Measurements from ENCODE around the gene FBN2.

FBN2 gene

DNA sequence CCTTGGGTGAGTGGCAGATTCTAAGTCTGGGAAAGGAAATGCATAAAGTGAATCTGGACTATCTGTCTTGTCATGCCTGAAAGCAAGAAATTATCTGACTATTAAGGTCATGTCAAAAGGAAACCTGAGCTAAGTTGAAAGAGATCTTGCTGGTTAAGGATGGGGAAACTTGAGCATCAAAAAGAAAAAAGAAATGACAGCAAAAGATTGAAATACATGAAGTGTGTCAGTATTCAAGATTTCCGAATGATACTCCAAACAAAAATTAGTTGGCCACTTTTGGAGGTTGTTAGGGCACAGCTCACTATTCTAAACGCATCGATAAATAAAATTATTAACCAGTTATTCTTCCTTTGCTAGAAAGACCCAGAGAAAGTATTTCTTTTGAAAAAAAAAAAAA lies 3.3 kb upstream of the FBN2 start:
- no peak overlapping the region for H3K27ac Mint-ChIP-seq
- H3K36me3 Mint-ChIP-seq (ENCODE audit: low read depth), result no peaks in the 10 kb centered on the region
- peaks cover 6% of the 10 kb centered on the region for H3K9me3 Mint-ChIP-seq
- DNase-seq, result no peak
- no peaks in the 10 kb centered on the region for H3K4me1 Mint-ChIP-seq (ENCODE audit: low read depth)
- H3K27me3 Mint-ChIP-seq, result peaks cover 37% of the 10 kb centered on the region
- H3K4me3 Mint-ChIP-seq, result no peak overlapping the region

GRCh38 chr5:128539038-128539429 lies 989 bp upstream of the FBN2 start:
- H3K27ac Mint-ChIP-seq, result no peak overlapping the region
- DNase-seq, result no peak
- peaks cover 2% of the 10 kb centered on the region for H3K9me3 Mint-ChIP-seq
- H3K36me3 Mint-ChIP-seq (ENCODE audit: low read depth), result no peaks in the 10 kb centered on the region
- peaks cover 47% of the 10 kb centered on the region for H3K27me3 Mint-ChIP-seq
- H3K4me1 Mint-ChIP-seq (ENCODE audit: low read depth), result no peaks in the 10 kb centered on the region
- H3K4me3 Mint-ChIP-seq, result no peak overlapping the region

DNA sequence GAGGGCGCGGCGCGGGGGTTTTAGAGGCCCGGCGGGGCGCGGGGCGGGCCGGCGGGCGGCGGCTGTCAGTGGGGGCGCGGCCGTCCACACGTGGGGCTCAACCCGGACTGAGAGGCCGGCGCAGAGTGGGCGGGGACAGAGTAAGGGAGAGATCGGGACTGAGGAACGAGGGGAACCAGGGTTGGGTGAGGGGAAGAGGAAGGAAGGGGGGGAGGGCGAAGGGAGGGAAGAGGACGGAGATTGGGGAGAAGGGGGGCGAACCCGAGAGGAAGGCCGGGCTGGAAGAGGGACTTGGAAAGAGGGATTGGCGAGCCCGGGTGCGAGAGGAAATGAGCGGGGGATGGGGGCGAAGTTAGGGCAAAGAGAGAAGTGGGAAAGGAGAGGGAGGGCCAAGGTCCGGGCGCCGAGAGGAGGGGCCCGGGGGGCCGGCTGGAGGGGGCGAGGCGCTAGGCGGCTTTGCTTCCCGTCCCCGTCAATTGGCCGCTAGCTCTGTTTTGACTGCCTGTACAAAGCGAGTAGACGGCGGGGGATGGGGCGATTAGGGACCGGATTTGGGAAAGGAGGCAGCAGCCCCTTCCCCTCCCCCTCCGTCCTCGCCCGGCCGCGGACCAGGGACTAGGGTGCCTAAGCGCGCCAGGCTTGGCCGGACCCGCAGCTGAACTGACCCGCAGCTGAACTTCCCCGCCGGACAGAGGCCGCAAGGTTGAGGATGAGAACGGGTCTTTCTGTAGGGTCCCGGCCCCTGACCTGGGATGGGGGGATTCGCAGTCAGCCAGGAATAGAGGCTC lies 399 bp upstream of the FBN2 start:
- no peaks in the 10 kb centered on the region for H3K4me1 Mint-ChIP-seq (ENCODE audit: low read depth)
- DNase-seq, result no peak
- no peak overlapping the region for H3K27ac Mint-ChIP-seq
- H3K27me3 Mint-ChIP-seq, result peaks cover 47% of the 10 kb centered on the region
- H3K9me3 Mint-ChIP-seq, result peaks cover 2% of the 10 kb centered on the region
- H3K4me3 Mint-ChIP-seq, result no peak overlapping the region
- no peaks in the 10 kb centered on the region for H3K36me3 Mint-ChIP-seq (ENCODE audit: low read depth)

- H3K27ac Mint-ChIP-seq, result no peak overlapping the region
- H3K27me3 Mint-ChIP-seq, result peaks cover 47% of the 10 kb centered on the region
- peaks cover 2% of the 10 kb centered on the region for H3K9me3 Mint-ChIP-seq
- H3K4me1 Mint-ChIP-seq (ENCODE audit: low read depth), result no peaks in the 10 kb centered on the region
- no peak for DNase-seq
- no peak overlapping the region for H3K4me3 Mint-ChIP-seq
- H3K36me3 Mint-ChIP-seq (ENCODE audit: low read depth), result no peaks in the 10 kb centered on the region
These were observed 635 bp downstream of the FBN2 start for GRCh38 chr5:128537221-128537999.

- no peaks in the 10 kb centered on the region for H3K4me1 Mint-ChIP-seq (ENCODE audit: low read depth)
- no peak for DNase-seq
- no peak overlapping the region for H3K27ac Mint-ChIP-seq
- H3K9me3 Mint-ChIP-seq, result peaks cover 2% of the 10 kb centered on the region
- peaks cover 47% of the 10 kb centered on the region for H3K27me3 Mint-ChIP-seq
- no peak overlapping the region for H3K4me3 Mint-ChIP-seq
- no peaks in the 10 kb centered on the region for H3K36me3 Mint-ChIP-seq (ENCODE audit: low read depth)
These were observed 1.5 kb downstream of the FBN2 start for GRCh38 chr5:128536254-128537220.

DNA sequence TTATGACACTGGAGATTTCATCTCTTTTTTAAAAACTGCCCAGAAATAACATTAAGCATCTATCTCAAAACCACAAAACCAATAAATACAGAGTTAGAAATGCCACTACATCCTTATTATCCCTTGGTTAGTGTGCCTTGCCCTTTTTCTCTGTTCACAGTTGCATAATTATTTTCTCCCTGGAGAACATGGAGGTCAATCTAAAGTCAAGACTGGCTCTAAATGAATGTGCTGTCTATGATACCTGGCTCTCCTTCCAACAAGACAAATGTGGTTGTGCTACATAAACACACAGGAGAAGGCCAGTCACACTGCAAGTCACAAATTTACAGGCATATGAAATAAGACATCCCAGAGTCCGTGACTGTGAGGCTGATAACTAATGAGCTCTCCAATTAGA lies 2.8 kb downstream of the FBN2 start:
- Mint-ChIP-seq H3K4me1 (ENCODE audit: low read depth) (no peaks in the 10 kb centered on the region), H3K9me3 (peaks cover 2% of the 10 kb centered on the region), H3K36me3 (ENCODE audit: low read depth) (no peaks in the 10 kb centered on the region), H3K27me3 (peaks cover 42% of the 10 kb centered on the region), H3K27ac (no peak overlapping the region), H3K4me3 (no peak overlapping the region)
- no peak for DNase-seq

- no peak overlapping the region for H3K4me3 Mint-ChIP-seq
- H3K9me3 Mint-ChIP-seq, result no peaks in the 10 kb centered on the region
- no peaks in the 10 kb centered on the region for H3K4me1 Mint-ChIP-seq (ENCODE audit: low read depth)
- DNase-seq, result no peak
- H3K27me3 Mint-ChIP-seq, result peaks cover 39% of the 10 kb centered on the region
- H3K27ac Mint-ChIP-seq, result no peak overlapping the region
- H3K36me3 Mint-ChIP-seq (ENCODE audit: low read depth), result no peaks in the 10 kb centered on the region
These were observed 3.3 kb downstream of the FBN2 start for GRCh38 chr5:128534726-128535125.

GRCh38 chr5:128532776-128533175 lies 5.3 kb downstream of the FBN2 start:
- Mint-ChIP-seq H3K4me1 (ENCODE audit: low read depth) (no peaks in the 10 kb centered on the region), H3K4me3 (no peak overlapping the region), H3K27ac (no peak overlapping the region), H3K27me3 (peaks cover 25% of the 10 kb centered on the region), H3K36me3 (ENCODE audit: low read depth) (no peaks in the 10 kb centered on the region), H3K9me3 (no peaks in the 10 kb centered on the region)
- no peak for DNase-seq

DNA sequence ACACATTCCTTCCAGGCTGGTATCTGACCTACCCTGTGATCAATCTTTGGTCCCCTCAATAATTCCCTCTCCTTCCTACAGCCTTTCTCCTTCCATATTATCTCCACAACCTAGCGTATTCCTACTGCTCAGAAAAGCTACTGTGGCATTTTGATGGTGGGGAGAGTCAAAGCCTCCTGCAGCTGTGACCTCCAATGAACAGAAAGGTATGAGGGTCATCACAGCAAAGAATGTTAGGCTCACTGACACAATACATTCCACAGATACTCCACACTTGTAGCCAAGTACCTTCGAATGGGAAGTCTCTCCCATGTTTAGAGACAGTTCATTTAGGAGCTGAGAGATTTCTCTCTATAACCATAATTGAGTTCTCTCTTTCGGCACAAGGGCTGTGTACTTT lies 5.9 kb downstream of the FBN2 start:
- Mint-ChIP-seq H3K36me3 (ENCODE audit: low read depth) (no peaks in the 10 kb centered on the region), H3K9me3 (no peaks in the 10 kb centered on the region), H3K4me1 (ENCODE audit: low read depth) (no peaks in the 10 kb centered on the region), H3K27ac (no peak overlapping the region), H3K4me3 (no peak overlapping the region), H3K27me3 (peaks cover 20% of the 10 kb centered on the region)
- DNase-seq, result no peak

DNA sequence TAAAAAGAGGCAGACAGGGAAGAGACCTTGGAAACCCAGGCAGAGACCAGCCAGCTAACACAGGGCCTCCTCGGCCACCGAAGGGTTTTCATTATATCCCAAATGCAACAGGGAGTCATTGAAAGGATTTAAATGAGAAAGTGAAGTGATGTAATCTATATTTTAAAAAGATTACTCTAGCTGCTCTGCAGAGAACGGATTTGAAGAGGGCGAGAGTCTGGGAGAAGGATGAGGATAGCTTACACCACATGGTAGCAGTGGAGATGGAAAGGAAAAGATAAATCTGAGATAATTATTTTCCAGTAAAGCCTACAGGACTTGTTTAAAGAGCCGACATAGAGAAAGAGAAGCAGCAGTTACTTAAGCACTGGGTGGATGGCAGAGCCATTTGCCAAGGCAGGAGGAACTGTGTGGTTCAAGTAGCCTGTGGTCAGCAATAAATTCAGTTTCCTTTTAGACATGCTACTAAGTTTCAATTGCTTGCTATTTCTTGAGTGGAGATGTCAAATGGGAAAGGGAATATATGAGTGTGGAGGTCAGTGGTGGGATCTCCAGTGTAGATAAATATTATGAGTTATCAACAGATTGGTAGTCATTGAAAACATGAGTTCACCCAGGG lies 9.3 kb downstream of the FBN2 start:
- DNase-seq, result no peak
- Mint-ChIP-seq H3K27ac (no peak overlapping the region), H3K4me1 (ENCODE audit: low read depth) (no peaks in the 10 kb centered on the region), H3K27me3 (peaks cover 2% of the 10 kb centered on the region), H3K9me3 (no peaks in the 10 kb centered on the region), H3K4me3 (no peak overlapping the region), H3K36me3 (ENCODE audit: low read depth) (no peaks in the 10 kb centered on the region)

DNA sequence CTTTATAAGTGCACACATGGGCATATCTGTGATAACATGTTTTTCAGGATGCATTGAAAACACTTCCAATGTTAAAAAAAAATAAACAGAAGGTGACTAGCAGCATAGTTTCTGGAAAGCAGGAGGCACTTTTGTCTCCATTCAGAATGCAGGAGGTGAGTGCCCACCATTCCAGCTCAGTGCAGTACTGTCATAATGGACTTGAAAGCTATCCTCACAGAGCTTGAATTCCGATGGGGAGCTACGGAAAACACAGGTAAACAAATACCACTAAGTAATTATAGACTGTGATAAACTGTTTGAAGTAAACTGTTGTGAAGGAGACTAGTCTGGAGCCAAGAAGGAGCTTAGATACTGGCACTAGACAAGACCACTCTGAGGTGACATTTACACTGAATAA lies 9.9 kb downstream of the FBN2 start:
- DNase-seq, result no peak
- no peaks in the 10 kb centered on the region for H3K36me3 Mint-ChIP-seq (ENCODE audit: low read depth)
- H3K27me3 Mint-ChIP-seq, result peaks cover 2% of the 10 kb centered on the region
- H3K4me3 Mint-ChIP-seq, result no peak overlapping the region
- H3K27ac Mint-ChIP-seq, result no peak overlapping the region
- no peaks in the 10 kb centered on the region for H3K9me3 Mint-ChIP-seq
- no peaks in the 10 kb centered on the region for H3K4me1 Mint-ChIP-seq (ENCODE audit: low read depth)

GRCh38 chr5:128527077-128527476 lies 11.0 kb downstream of the FBN2 start:
- no peak for DNase-seq
- Mint-ChIP-seq H3K4me1 (ENCODE audit: low read depth) (no peaks in the 10 kb centered on the region), H3K36me3 (ENCODE audit: low read depth) (no peaks in the 10 kb centered on the region)

GRCh38 chr5:128522336-128522735 lies 15.7 kb downstream of the FBN2 start:
- Mint-ChIP-seq H3K9me3 (no peaks in the 10 kb centered on the region), H3K4me3 (no peak overlapping the region), H3K27me3 (peaks cover 9% of the 10 kb centered on the region), H3K27ac (no peak overlapping the region), H3K36me3 (ENCODE audit: low read depth) (no peaks in the 10 kb centered on the region), H3K4me1 (ENCODE audit: low read depth) (no peaks in the 10 kb centered on the region)
- DNase-seq, result no peak

More at GRCh38 chr5:128527077-128527476, 11.0 kb downstream of the FBN2 start:
- Mint-ChIP-seq H3K27me3 (peaks cover 2% of the 10 kb centered on the region), H3K9me3 (no peaks in the 10 kb centered on the region), H3K4me3 (no peak overlapping the region), H3K27ac (no peak overlapping the region)

DNA sequence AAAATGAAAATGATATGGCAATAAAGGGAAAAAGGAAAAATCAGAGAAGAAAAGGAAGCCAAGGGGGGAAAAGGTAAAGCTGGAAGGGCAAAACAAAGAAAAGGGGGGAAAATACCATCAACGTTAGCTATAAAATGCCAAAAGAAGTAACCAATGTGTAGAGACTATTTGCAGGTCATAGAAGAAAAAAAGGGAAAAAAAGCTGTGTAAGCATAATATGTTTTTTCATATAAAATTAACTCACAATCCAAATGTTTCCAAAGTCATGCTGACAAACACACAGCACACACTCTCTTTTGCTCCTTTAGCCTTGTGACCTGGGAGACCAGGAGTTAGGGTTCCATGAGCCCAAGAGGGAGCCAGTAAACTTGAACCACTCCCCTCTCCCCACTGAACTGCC lies 18.2 kb downstream of the FBN2 start:
- Mint-ChIP-seq H3K27me3 (peaks cover 7% of the 10 kb centered on the region), H3K36me3 (ENCODE audit: low read depth) (no peaks in the 10 kb centered on the region), H3K9me3 (no peaks in the 10 kb centered on the region), H3K4me1 (ENCODE audit: low read depth) (no peaks in the 10 kb centered on the region), H3K27ac (no peak overlapping the region), H3K4me3 (no peak overlapping the region)
- no peak for DNase-seq
